ENCODE results near the gene CNPY1. TPM values are rescaled to one million over a fixed set of nuclear protein-coding genes. Genes with fewer than 3 reads are reported as not detected.

CNPY1 gene
- total and polyA plus RNA-seq, 4 donors = not detected

GRCh38 chr7:155591055-155591775 is 44.9 kb upstream of the CNPY1 start:
- Histone ChIP-seq H3K4me1 (ENCODE audit: control insufficient read depth in 4 of 4, insufficient read depth in 4 of 4, low read length in 3 of 4) (peaks cover 0 to 8% (median 0%) of the 10 kb centered on the region in 4 donors), H3K27me3 (ENCODE audit: control insufficient read depth in 4 of 4, insufficient read depth in 4 of 4, low read length in 3 of 4) (no peaks in the 10 kb centered on the region), H3K27ac (ENCODE audit: low read depth in 1 of 2, low read length in 2 of 2) (peak overlapping the region; percentile 37 to 38), H3K9me3 (ENCODE audit: control insufficient read depth in 4 of 4, low read length in 3 of 4) (no peaks in the 10 kb centered on the region), H3K4me3 (ENCODE audit: low read depth in 1 of 3, low read length in 3 of 3) (no peak overlapping the region), H3K9ac (ENCODE audit: low read depth in 1 of 2, low read length in 2 of 2) (no peak overlapping the region), H3K36me3 (ENCODE audit: control insufficient read depth in 4 of 4, insufficient read depth in 3 of 4, low read depth in 1 of 4, low read length in 3 of 4) (no peaks in the 10 kb centered on the region)
- WGBS = 81% methylated on average over 14 of the region's 14 CpGs
- DNase-seq (ENCODE audit: low spot score) = no peak
- TF ChIP-seq GABPA (IDR thresholded peaks at IDR 0.05 in 1 of 2, conservative IDR thresholded peaks at IDR 0.05 in 1 of 2) = no peak
- TF ChIP-seq ATF3 (IDR thresholded peaks at IDR 0.05) = no peak
- TF ChIP-seq NR2F2 (IDR thresholded peaks at IDR 0.05) = no peak
- no peak for TF ChIP-seq RXRA (IDR thresholded peaks at IDR 0.05)
- TF ChIP-seq SP1 (IDR thresholded peaks at IDR 0.05) = no peak
- TF ChIP-seq JUND (IDR thresholded peaks at IDR 0.05) = no peak
- no peak for TF ChIP-seq TAF1 (conservative IDR thresholded peaks at IDR 0.05)
- TF ChIP-seq YY1 (IDR thresholded peaks at IDR 0.05) = no peak
- no peak for TF ChIP-seq RAD21 (IDR thresholded peaks at IDR 0.05)
- no peak for TF ChIP-seq EGR1 (IDR thresholded peaks at IDR 0.05; ENCODE audit: low read depth in 2 of 2)
- no peak for TF ChIP-seq FOXA2 (IDR thresholded peaks at IDR 0.05)
- TF ChIP-seq REST (IDR thresholded peaks at IDR 0.05) = no peak
- no peak for TF ChIP-seq ZBTB33 (IDR thresholded peaks at IDR 0.05)
- no peak for TF ChIP-seq HNF4A (conservative IDR thresholded peaks at IDR 0.05)
- TF ChIP-seq FOXA1 (IDR thresholded peaks at IDR 0.05) = no peak
- TF ChIP-seq HNF4G (IDR thresholded peaks at IDR 0.05) = no peak
- TF ChIP-seq CTCF (IDR thresholded peaks at IDR 0.05; ENCODE audit: low read depth, low read length, missing input control) = no peak
- no peak for TF ChIP-seq MAX (IDR thresholded peaks at IDR 0.05)
